IMR-90 (cell line): Measurements from ENCODE around the gene PEX26.
"Not testable (repeated sequence)": the region's sequence is repeated elsewhere in the genome, so short reads cannot be mapped to it uniquely, and the experiment has no call there.

ENCODE experiments used
- BHLHE40 ChIP-seq: fragments of 150-350 bp; IDR thresholded peaks from 2 replicates; pipeline ENCODE4 v1.6.1; 2016; ENCODE audit warnings: mild to moderate bottlenecking, low read depth, low read length
- CEBPB ChIP-seq: IDR thresholded peaks from 2 replicates; pipeline ENCODE4 v1.6.1; 2012; ENCODE audit warnings: low read depth, low read length, improper control_type of control experiment
- FOS ChIP-seq: fragments of 150-350 bp; IDR thresholded peaks from 2 replicates; pipeline ENCODE4 v1.6.1; 2016; ENCODE audit warnings: low read depth, low read length
- MXI1 ChIP-seq: IDR thresholded peaks from 2 replicates; pipeline ENCODE4 v1.6.1; 2012; ENCODE audit warnings: low read depth, mild to moderate bottlenecking, low read length, moderate library complexity, borderline replicate concordance
- POLR2A ChIP-seq: IDR thresholded peaks from 2 replicates; pipeline ENCODE4 v1.6.1; 2012; ENCODE audit warnings: mild to moderate bottlenecking, low read depth, low read length
- RAD21 ChIP-seq: IDR thresholded peaks from 2 replicates; pipeline ENCODE4 v1.6.1; 2012; ENCODE audit warnings: low read length, improper control_type of control experiment
- RCOR1 ChIP-seq: IDR thresholded peaks from 2 replicates; pipeline ENCODE4 v1.6.1; 2012; ENCODE audit warnings: mild to moderate bottlenecking, low read length, improper control_type of control experiment; ENCODE audit not compliant: insufficient replicate concordance
- TF ChIP-seq, protein P1 (sequence below): conservative IDR thresholded peaks from 2 replicates; pipeline ENCODE4 v1.5.1; 2012; ENCODE audit warnings: mild to moderate bottlenecking, low read depth, low read length, improper control_type of control experiment
- TF ChIP-seq, protein P2 (sequence below): fragments of 150-350 bp; IDR thresholded peaks from 2 replicates; pipeline ENCODE4 v1.6.1; 2017; ENCODE audit warnings: mild to moderate bottlenecking, antibody characterized with exemption, low read length, low read depth

DNA sequence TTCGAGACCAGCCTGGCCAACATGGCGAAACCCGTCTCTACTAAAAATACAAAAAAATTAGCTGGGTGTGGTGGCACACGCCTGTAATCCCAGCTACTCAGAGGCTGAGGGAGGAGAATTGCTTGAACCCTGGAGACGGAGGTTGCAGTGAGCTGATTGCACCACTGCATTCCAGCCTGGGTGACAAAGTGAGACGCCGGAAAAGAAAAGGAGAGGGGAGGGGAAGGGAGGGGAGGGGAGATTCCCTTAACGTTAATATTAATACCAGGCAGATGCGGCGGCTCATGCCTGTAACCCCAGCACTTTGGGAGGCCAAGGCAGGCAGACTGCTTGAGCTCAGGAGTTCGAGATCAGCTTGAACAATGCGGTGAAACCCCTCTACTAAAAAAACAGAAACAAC, 26.7 kb upstream of the PEX26 start:
- TF ChIP-seq, protein P1, sequence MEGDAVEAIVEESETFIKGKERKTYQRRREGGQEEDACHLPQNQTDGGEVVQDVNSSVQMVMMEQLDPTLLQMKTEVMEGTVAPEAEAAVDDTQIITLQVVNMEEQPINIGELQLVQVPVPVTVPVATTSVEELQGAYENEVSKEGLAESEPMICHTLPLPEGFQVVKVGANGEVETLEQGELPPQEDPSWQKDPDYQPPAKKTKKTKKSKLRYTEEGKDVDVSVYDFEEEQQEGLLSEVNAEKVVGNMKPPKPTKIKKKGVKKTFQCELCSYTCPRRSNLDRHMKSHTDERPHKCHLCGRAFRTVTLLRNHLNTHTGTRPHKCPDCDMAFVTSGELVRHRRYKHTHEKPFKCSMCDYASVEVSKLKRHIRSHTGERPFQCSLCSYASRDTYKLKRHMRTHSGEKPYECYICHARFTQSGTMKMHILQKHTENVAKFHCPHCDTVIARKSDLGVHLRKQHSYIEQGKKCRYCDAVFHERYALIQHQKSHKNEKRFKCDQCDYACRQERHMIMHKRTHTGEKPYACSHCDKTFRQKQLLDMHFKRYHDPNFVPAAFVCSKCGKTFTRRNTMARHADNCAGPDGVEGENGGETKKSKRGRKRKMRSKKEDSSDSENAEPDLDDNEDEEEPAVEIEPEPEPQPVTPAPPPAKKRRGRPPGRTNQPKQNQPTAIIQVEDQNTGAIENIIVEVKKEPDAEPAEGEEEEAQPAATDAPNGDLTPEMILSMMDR: not testable (repeated sequence)
- not testable (repeated sequence) for TF ChIP-seq RAD21, POLR2A, RCOR1, CEBPB, MXI1, BHLHE40, FOS
- TF ChIP-seq, protein P2, sequence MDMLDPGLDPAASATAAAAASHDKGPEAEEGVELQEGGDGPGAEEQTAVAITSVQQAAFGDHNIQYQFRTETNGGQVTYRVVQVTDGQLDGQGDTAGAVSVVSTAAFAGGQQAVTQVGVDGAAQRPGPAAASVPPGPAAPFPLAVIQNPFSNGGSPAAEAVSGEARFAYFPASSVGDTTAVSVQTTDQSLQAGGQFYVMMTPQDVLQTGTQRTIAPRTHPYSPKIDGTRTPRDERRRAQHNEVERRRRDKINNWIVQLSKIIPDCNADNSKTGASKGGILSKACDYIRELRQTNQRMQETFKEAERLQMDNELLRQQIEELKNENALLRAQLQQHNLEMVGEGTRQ: not testable (repeated sequence)
